Muscle layer of duodenum (tissue), 2 donors: ENCODE measurements around the gene CCDC187.

Experiments
- H3K27ac ChIP-seq: one replicate; pipeline ENCODE4 v1.7.0; 2013; ENCODE audit warnings: mild to moderate bottlenecking, low read length
- H3K27me3 ChIP-seq: one replicate; pipeline ENCODE4 v1.7.0; 2013; ENCODE audit warnings: low read depth, mild to moderate bottlenecking, control low read depth, low read length
- H3K36me3 ChIP-seq, 2 donors: one replicate each; pipeline ENCODE4 v1.7.0; 2013; ENCODE audit warnings: low read length in 2 of 2, control low read depth in 1 of 2, mild to moderate bottlenecking in 1 of 2; ENCODE audit not compliant: insufficient read depth in 2 of 2, control insufficient read depth in 1 of 2
- H3K4me1 ChIP-seq, 2 donors: one replicate each; pipeline ENCODE4 v1.7.0; 2013; ENCODE audit warnings: low read length in 2 of 2, mild to moderate bottlenecking in 2 of 2, control low read depth in 1 of 2, moderate library complexity in 1 of 2; ENCODE audit not compliant: insufficient read depth in 2 of 2, control insufficient read depth in 1 of 2
- H3K4me3 ChIP-seq, 2 donors: one replicate each; pipeline ENCODE4 v1.7.0; 2013; ENCODE audit warnings: low read length in 2 of 2, low read depth in 1 of 2, mild to moderate bottlenecking in 1 of 2
- H3K9me3 ChIP-seq, 2 donors: one replicate each; pipeline ENCODE4 v1.7.0; 2013; ENCODE audit warnings: low read length in 2 of 2, control low read depth in 1 of 2, mild to moderate bottlenecking in 1 of 2; ENCODE audit not compliant: control insufficient read depth in 1 of 2
- donor health status: healthy.

CCDC187 gene

GRCh38 chr9:136201174-136201573 lies 102.7 kb downstream of the CCDC187 start:
- no peak overlapping the region for H3K4me3 ChIP-seq
- no peak overlapping the region for H3K27ac ChIP-seq
- H3K36me3 ChIP-seq, result peaks cover 4% of the 10 kb centered on the region in 2 donors
- no peaks in the 10 kb centered on the region for H3K9me3 ChIP-seq
- peaks cover 0 to 17% of the 10 kb centered on the region in 2 donors for H3K4me1 ChIP-seq
- H3K27me3 ChIP-seq, result peaks cover 63% of the 10 kb centered on the region

- H3K4me3 ChIP-seq, result no peak overlapping the region
- peaks cover 66% of the 10 kb centered on the region for H3K27me3 ChIP-seq
- peaks cover 0 to 17% of the 10 kb centered on the region in 2 donors for H3K4me1 ChIP-seq
- H3K9me3 ChIP-seq, result no peaks in the 10 kb centered on the region
- no peaks in the 10 kb centered on the region for H3K36me3 ChIP-seq
- H3K27ac ChIP-seq, result no peak overlapping the region
Observed at GRCh38 chr9:136200424-136200823, 103.5 kb downstream of the CCDC187 start.
